Left ventricle myocardium superior (tissue), 1 donor: ENCODE data around the gene ACAD10. TPM values are rescaled to one million over a fixed set of nuclear protein-coding genes. Genes with fewer than 3 reads are reported as not detected.
"Not testable (repeated sequence)": the region's sequence is repeated elsewhere in the genome, so short reads cannot be mapped to it uniquely, and the experiment has no call there.

ENCODE experiments used
- ATAC-seq: fragments of 200-7000 bp; cut with Tn5 transposase; one replicate; pipeline ENCODE4 v1.9.1; 2020; ENCODE audit warnings: mild to moderate bottlenecking, moderate library complexity
- DNase-seq: peaks from one replicate; pipeline ENCODE4 v3.0.0-alpha.2; 2020
- intact Hi-C: fragments of 100-400 bp; cut with micrococcal nuclease; formaldehyde crosslinking; loops from one replicate; pipeline ENCODE4 v1.11.0; 2022
- long read RNA-seq: library from polyadenylated mRNA; unstranded; transcript quantifications from one replicate; pipeline ENCODE4 v2.0.0, GENCODE V29; 2021
- total RNA-seq: library from RNA; stranded (reverse); fragmentation: NEBNext Ultra II Directional; extraction: Animal tissue kit (Norgen Biotek cat#: 25700); gene quantifications from one replicate; pipeline ENCODE4 v1.2.1, GENCODE V29; 2021
- donor health status: DM: no; HTN: yes; CAD: no; lungs with severe emphysema.

ACAD10 gene
- 35.8 TPM for total RNA-seq
- long read RNA-seq, full-length matches to known transcripts = 16 of 41 reads
- long read RNA-seq, partial matches to known transcripts = 7 of 41 reads
- long read RNA-seq, other reads (novel, unspliced or antisense) = 18 of 41 reads

DNA sequence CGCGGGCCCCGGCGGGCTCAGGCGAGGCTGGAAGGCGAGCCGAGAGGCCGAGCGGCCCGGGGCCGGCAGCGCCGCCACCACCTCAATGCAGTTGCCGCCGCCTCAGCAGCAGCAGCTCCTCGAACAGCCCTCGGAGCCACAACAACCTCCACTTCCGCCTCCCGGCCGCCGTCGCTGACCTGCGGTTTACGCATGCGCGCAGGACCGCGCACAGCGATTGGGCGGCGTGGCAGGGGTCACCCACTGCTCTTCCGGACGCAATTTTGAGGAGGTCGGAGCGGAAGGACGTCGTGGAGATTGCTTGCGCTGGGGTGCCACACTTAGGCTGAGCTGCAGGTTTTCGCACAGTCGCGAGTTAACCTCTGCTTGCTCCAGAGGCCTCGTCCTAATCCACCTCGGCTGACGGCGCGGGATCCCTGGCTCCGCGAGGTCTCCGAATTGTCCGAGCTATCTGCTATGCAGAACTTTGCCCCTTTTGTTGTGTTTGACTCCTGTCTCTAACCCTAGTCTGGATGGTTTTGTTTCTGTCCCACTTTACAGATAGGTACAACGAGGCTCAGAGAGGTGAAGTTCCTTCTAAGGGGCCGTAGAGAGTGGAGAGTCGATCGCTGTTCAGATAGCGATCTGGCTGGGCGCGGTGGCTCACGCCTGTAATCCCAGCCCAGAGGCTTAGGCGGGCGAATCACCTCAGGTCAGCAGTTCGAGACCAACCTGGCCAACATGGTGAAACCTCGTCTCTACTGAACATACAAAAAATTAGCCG, at the start of gene ACAD10, which contains the start of gene BRAP:
TSS of gene ACAD10 (plus strand) at position 243 of the 763 bp plus-strand sequence. CDS start 6,657 bp downstream, outside the sequence.
TSS of gene BRAP (minus strand) at position 146 of the 763 bp plus-strand sequence. CDS start 164 bp downstream, outside the sequence.
- DNase-seq (peak; percentile 97), ATAC-seq (peak; percentile 98)
- intact Hi-C loops = no loop called here

DNA sequence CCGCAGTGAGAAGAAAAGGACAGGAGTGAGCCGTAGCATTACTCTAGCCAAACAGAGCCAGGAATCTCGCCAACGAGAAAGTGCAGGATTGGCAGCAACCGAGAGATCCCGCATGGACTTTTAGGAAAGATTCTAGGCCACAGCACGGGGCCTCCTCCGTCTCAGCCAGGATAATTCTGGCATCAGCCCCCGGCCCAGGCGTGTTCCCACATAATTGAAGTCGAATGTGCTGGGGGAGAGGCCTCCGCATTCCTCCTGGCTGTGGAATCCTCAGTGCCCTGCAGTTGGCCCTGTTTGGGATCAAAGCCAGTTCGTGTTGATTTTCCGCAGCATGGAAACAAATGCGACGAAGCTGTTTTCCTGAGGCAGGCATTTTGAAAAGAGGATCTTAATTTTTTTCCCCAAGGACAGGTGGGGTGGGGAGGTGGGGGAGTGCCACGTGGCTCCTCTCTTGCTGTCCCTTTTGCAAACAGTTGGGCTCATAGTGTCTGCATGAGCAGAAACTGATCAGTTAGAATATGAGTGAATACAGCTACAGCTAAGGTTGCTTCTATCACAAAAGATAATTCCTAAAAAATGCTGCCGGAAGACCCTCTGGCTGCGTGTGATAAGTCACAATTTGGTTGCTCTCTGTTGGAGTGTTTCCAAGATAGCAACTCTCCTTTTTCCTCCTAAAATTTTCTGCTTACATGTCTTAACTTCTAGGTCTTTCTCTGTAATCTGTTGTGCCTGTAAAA, 49.5 kb upstream of the ACAD10 start:
- DNase-seq = peak; percentile 77
- intact Hi-C loops = no loop called here
- ATAC-seq = peak; percentile 84

DNA sequence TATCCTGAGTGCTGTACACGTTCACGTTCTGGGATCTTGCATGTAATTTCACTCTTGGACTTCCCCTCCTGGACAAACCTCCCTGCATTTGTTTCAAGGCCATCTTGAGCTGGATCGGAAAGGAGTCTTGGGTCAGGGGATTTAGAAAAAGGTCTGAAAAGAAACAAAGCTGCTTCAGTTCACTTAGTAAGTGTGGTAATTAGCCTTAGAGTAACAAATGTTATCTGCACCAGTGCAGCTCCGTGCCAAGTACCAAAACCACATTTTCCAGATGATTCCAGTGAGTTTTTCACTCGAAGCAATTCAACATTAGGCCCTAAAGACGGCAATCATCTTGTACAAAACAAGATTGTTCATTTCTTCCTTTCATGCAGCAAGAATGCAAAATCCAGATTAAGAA, 47.3 kb upstream of the ACAD10 start:
- ATAC-seq (no peak), DNase-seq (no peak)
- intact Hi-C loops = no loop called here

DNA sequence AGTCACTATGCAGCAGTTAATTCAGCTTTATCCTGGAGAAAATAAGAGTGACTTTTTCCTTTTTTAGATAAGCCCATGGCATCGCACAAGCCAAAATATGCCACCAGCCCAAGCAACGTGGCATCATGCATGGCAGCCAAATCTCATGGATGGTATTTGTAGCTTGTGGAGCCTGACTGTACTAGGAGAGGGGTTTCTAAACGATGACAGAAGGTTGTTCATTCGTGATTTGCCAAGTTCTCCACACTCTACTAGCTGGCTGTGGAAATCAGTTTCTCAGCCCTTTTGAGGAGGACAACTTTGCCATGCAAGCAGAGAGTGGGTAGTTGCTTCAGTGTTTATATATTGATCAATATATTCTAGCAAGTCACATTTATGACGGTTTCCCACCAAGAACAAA, 45.3 kb upstream of the ACAD10 start:
- intact Hi-C loops = no loop called here
- ATAC-seq (no peak), DNase-seq (no peak)

DNA sequence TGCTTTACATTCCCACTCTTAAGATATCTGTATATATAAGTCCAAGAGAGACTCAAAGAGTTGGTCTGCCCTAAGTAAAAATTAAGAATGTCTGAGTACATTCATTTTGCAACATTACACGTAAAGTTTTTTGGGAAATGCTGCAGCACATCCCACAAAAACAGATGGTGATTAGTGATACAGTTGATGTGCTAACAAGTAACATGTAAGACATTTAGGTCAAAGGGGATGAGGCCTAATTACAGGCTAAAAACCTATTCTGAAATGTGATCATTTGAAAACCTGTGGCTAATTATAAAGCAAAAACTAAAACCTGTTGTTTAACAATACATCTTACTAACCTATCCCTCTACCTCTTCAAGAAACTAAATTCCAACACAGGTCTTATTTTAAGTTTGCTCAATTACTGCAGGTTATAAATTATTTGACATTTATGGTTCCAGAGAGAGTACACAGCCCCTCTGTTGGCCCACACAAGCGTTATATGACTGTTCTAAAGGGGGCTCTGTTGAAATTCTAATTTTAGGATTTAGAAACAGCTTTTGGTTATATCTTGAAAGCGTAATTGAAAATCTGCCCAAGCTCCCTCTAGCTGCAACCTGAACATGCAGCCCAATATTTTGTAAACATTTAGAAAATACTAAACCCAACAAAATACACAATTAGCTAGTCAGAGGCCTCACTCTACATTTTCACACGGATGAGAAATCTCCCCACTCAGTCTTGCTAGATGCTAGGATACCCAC, 43.0 kb upstream of the ACAD10 start:
- no peak for DNase-seq
- intact Hi-C loops = no loop called here
- no peak for ATAC-seq

DNA sequence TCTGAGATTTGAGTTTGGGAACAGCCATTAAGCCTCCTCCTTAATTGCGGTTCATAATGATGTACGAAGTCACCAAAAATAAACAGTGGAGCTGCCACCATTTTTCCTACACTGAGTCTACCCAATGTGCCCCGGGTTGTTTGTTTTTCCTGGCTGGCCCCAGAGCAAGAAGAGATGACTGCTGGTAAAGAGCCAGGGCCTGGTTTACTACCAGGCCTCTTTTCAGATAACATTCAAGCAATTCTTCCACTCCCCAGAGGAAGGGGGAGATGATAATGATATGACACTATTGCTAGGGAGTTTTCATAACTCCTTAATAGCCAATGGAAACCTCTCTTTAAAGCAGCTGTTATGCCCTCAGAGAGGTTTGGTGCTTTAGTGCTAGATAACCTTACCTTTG, 42.4 kb upstream of the ACAD10 start:
- DNase-seq = no peak
- ATAC-seq = peak; percentile 74
- intact Hi-C loops = no loop called here

DNA sequence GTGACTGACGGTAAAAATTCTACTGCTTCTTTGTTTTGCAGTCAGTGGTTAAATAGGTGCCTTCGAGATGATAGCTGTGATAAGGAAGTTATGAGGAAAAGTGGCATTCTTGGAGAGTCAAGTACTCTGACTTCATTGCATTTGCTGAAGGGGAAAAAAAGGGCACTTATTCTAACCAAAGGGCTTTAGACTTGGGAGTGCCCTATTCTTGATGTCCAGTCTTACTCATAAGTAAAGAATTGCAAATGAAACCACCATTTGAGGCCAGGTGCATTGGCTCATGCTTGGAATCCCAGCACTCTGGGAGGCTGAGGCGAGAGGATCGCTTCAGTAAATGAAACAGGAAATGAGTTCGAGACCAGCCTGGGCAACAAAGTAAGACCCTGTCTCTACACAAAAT, 40.4 kb upstream of the ACAD10 start:
- ATAC-seq (no peak), DNase-seq (no peak)
- intact Hi-C loops = no loop called here

DNA sequence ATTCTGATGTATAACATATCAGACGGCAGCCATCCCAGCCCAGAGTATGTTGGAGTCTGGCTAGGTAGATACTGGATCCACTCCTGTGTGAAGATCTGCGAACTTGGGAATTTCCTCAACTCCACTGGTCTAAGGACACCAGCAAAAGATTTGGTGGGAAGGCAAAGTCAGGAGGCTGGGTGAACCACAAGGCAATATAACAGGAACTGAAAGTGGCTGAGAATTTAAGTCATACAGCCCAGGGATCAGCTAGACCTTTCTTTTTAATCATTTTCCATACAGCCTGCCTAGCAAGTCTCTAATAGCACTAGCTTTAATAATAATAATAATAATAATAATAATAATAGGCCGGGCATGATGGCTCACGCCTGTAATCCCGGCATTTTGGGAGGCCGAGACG, 34.9 kb upstream of the ACAD10 start:
- ATAC-seq = no peak
- DNase-seq = no peak
- intact Hi-C loops = no loop called here

DNA sequence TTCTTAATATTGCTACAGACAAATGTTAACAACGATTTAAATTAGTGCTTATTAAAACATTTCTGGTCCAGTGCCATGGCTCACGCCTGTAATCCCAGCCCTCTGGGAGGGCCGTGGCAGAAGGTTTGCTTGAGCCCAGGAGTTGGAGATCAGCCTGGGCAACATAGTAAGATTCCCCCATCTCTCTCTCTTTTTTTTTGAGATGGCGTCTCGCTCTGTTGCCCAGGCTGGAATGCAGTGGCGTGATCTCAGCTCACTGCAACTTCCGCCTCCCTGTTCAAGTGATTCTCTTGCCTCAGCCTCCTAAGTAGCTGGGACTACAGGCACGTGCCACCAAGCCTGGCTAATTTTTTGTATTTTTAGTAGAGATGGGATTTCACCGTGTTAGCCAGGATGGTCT, 33.3 kb upstream of the ACAD10 start:
- ATAC-seq, DNase-seq, intact Hi-C loops: not testable (repeated sequence)

DNA sequence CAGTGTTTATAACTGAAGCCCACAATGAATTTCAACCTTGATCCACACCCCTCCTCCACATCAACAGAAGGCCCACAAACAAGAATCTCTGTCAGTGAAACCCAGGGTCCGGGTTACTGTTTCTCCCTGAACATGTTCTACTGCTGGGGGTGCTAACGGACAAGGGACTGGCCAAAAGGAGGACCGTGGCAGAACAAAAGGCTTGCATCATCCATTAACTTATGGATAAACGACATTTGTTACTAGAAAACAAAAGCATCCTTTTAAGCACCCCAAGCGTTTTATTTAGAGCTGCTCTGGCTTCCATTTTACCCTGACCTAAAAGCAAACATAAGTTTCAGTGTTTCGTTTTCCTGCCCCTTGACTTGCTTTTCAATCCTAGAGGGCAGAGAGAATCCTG, 32.3 kb upstream of the ACAD10 start:
- no peak for ATAC-seq
- intact Hi-C loops = no loop called here
- no peak for DNase-seq

DNA sequence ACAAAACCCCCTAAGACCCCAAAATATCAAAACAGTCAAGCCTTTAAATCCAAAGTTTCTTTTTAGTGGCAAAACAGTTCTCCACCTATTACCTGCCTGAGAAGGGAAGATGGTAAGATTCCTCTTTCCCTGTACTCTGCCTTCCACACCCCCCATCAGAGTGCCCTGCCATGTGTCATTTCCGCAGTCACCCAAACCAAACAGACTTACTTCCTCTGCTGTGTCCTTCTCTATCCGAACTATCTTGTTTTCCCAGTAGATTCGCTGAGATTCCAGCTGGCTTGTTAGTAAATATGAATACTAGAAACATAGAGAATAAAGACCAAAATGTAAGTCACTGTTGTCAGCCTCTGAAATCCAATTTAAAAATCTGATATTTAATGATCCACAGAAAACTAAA, 30.5 kb upstream of the ACAD10 start:
- no peak for ATAC-seq
- DNase-seq = no peak
- intact Hi-C loops = no loop called here

DNA sequence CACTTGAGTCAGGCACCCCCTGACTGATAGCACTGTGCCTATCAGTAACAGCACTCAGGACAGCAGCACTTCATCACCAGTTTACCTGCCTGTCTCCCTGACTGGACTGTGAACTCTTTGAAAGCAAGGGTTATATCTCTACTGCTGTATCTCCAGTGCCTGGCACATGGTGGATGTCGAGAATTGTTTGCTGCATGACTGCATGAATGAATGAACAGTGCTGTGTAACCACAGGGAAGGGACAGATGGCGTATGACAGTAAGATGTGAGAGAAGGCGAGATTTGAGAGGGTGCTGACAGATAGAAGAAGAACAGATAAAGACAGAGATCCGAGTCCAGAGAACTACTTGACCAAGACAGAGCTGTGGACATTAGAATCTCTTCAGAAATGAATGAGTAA, 29.8 kb upstream of the ACAD10 start:
- ATAC-seq (peak; percentile 38), DNase-seq (no peak)
- intact Hi-C loops = no loop called here

DNA sequence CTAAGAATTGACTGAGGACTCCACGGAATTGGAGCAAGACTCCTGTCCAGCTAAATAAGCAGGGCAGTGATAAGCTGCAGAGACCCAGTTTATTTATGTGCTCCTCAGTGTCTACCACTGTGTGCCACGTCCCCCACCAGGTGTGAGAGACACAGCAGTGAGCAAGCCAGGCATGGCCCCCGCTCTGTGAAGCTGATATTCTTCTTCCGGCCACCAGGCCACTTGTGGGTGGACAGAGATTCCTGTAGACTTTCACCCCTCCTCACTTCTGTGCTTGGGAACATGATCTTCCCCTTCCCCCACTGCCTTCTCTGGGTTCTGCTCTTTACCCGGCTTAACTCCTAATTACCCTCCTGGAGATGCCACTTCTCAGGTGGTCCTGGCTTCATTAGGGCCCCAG, 21.4 kb upstream of the ACAD10 start:
- DNase-seq (no peak), ATAC-seq (no peak)
- intact Hi-C loops = no loop called here

DNA sequence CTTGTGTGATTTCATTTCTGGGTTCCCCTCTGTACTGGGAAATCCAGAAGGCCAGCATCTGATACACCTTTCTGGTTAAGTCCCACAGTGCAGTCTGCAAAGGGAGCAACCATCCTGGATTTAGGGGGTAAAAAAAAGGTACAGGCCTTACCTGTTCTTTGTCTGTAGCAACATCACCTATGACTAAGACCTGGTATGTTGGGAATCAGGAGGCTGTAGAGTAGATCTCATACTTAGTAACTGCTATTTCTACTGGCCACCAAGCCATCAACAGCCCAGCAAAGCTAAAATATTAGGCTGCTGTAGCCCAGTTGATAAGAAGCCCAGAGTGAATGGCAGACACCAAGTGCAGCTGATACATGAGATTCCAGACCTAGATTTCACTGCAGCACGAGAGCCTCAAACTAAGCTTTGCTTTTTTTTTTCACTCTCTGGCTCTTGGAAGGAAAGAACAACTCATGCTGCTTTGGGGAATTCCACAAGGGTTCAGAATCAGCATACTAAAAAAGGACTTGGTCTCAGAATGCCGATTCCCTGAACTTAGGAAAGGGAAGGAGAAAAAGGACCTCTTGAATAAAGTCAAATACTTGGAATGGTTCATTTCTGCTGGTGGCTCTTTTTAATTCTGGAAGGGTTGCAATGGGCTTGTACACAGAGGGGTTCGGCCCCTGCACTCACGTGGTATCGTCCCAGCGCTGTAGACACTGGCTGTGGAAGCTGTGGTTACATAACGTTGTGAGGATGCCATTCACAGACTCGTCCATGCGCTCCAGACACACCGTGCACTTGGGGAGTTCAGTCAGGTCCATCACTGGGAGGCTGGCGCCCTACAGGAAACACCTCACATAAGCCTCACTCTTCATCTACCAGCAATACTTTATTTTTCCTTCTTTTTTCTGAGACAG, 20.6 kb upstream of the ACAD10 start:
- ATAC-seq = no peak
- intact Hi-C loops = no loop called here
- no peak for DNase-seq

DNA sequence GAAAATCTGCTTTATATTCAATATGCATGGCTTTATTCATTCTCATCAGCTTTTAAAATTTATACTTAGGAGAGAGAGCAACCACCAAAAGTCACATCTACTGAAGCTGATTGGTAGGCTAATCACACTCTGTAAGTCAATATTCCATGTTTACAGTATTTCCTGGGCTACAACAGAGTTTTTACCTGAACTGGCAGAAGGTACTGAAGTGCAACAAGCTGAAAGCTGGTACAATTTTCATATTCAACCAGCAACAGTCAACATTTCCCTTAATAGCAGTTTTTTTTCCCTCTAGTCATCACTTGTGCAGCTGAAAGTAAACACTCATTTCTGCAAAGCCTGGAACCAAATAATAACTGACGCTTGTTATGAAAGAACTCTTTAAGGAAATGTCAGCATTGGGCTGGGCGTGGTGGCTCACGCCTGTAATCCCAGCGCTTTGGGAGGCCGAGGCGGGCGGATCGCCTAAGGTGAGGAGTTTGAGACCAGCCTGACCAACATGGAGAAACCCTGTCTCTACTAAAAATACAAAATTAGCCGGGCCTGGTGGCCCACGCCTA, 13.0 kb upstream of the ACAD10 start:
- intact Hi-C loops = no loop called here
- DNase-seq (no peak), ATAC-seq (no peak)

DNA sequence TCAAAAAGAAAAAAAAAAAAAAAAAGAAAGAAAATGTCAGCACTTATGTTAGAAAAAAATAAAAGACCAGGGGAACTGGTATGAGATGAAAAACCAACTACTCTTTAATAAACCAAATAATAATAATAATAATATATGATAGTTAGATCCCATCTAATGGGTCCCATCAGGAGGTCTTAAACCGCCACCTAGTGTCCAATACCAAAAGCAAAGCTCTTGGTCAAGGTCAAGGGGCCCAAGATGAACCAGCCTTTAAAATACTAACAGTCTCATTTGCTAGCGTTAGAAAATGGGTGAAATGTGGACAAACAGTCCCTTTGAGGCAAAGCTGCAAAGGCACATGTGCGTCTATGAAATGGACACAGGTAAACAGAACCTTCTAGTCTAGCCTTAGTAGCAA, 12.3 kb upstream of the ACAD10 start:
- ATAC-seq = peak; percentile 26
- DNase-seq = no peak
- intact Hi-C loops = no loop called here

DNA sequence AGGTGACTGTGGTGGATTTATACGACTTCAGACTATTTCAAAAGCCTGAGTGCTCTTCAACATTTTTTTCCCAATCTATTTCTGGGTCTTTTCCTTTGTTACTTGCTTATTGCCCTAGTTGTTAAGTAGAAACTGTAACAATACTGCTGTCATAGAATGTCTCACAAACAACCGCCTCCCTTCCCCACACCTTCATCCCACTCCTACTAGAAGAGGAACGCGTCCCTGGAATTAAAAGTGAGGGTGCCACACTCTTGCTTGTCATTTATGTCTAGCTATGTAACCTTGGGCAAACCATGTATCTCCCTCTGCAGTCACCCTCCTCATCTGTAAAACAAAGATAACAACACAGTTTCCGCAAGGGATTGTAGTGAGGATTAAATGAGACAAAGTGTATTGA, 8.7 kb upstream of the ACAD10 start:
- ATAC-seq = no peak
- DNase-seq = no peak
- intact Hi-C loops = no loop called here

DNA sequence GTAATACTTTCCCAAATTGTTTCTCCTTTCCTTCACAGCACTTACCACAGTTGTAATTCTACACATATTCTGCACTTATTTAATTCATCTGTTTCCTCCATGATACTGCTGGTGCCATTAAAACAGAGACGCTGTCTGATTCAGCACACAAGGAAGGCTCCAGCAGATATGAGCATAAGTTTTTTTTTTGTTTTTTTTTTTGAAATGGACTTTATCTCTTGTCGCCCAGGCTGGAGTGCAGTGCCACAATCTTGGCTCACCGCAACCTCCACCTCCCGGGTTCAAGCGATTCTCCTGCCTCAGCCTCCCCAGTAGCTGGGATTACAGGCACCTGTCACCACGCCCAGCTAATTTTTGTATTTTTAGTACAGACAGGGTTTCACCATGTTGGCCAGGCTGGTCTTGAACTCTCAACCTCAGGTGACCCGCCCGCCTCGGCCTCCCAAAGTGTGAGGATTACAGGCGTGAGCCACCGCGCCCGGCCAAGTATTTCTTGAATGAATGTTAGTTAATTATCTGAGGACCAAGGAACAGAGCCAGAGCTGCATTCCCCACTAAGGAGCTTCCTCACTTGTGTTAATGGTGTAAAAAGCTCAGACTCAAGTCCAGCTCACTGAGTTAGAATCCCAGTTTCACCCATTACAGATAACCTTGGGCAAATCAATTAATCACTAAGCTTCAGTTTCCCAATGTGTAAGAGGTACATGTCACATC, 1.2 kb upstream of the ACAD10 start:
- DNase-seq, ATAC-seq, intact Hi-C loops: not testable (repeated sequence)
